MG63 (cell line): Measurements from ENCODE around the gene DDX21. TPM values are rescaled to one million over a fixed set of nuclear protein-coding genes. Genes with fewer than 3 reads are reported as not detected.
A peak's percentile ranks its signal among the peaks of the same experiment; 100 is the strongest.
"Not testable (repeated sequence)": the region's sequence is repeated elsewhere in the genome, so short reads cannot be mapped to it uniquely, and the experiment has no call there.

ENCODE experiments used
- DNase-seq: peaks from one replicate; pipeline ENCODE4 v3.0.0-alpha.2; 2020
- H3K27me3 ChIP-seq: fragments of 250-450 bp; sonication (Bioruptor Pico); 2 replicates; pipeline ENCODE4 v1.5.1; 2020; ENCODE audit warnings: mild to moderate bottlenecking, moderate library complexity
- H3K36me3 ChIP-seq: fragments of 250-450 bp; sonication (Bioruptor Pico); 2 replicates; pipeline ENCODE4 v1.5.1; 2020; ENCODE audit warnings: mild to moderate bottlenecking, moderate library complexity
- H3K4me3 ChIP-seq: fragments of 250-450 bp; sonication (Bioruptor Pico); 2 replicates; pipeline ENCODE4 v1.5.1; 2020; ENCODE audit warnings: mild to moderate bottlenecking, moderate library complexity
- H3K9me3 ChIP-seq: fragments of 250-450 bp; sonication (Bioruptor Pico); 2 replicates; pipeline ENCODE4 v1.5.1; 2020; ENCODE audit warnings: mild to moderate bottlenecking, moderate library complexity
- total RNA-seq: library from RNA; depleted of rRNA; stranded (reverse); fragments of >200 nt; shearing (Covaris generic); gene quantifications from 2 replicates; pipeline ENCODE4 v1.2.3, GENCODE V29; 2014; ENCODE audit warnings: low replicate concordance

DDX21 gene
- total RNA-seq, 1 experiment from 2014 or later, result 68.3 TPM

DNA sequence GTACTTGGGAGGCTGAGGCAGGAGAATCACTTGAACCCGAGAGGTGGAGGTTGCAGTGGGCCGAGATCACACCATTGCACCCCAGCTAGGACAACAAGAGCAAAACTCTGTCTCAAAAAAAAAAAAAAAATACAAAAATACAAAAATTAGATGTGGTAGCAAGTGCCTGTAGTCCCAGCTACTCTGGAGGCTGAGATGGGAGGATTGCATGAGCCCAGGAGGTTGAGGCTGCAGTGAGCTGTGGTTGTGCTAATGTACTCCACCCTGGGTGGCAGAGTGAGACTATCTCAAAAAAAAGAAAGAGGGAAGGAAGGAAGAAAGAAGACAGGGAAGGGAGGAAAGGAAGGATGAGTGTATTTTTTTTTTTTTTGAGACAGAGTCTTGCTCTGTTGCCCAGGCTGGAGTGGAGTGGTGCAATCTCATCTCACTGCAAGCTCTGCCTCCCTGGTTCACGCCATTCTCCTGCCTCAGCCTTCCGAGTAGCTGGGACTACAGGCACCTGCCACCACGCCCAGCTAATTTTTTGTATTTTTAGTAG, 20.0 kb downstream of the DDX21 start:
- not testable (repeated sequence) for H3K4me3 ChIP-seq, H3K27me3 ChIP-seq, H3K9me3 ChIP-seq, DNase-seq
- peaks cover 97% of the 10 kb centered on the region for H3K36me3 ChIP-seq

DNA sequence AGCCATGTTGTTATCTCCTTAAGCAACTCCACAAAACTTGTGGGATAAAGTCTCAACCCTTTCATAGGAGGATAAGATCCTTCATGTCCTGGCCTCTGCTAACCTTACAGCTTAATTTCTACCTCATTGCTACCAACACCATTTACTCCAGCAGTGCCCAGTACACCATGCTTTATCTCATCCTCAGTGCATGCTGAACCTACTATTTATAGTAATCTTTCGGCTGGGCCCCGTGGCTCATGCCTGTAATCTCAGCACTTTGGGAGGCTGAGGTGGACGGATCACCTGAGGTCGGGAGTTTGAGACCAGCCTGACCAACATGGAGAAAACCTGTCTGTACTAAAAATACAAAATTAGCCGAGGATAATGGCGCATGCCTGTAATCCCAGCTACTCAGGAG, 23.8 kb downstream of the DDX21 start:
- peaks cover 97% of the 10 kb centered on the region for H3K36me3 ChIP-seq
- not testable (repeated sequence) for H3K27me3 ChIP-seq, DNase-seq, H3K4me3 ChIP-seq, H3K9me3 ChIP-seq

DNA sequence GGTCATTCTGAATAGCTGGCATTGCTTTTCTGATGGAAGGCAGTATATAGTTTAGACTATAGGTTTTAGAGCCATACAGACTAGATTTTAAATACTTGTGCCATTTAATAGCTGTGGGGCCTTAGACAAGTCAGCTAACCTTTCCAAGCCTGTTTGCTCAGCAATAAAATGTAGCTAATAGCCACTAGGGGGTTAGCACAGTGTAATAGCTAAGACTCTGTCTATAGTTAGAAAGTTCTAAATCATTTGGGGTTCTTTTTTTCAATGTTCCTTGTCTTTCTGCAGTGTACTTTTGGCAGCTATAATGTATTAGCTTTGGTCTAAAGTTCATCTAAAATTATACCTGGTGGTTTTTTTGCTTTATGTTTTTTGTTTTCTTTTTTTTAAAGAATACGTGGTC, 25.1 kb downstream of the DDX21 start:
- Histone ChIP-seq H3K36me3 (peaks cover 96% of the 10 kb centered on the region), H3K27me3 (no peaks in the 10 kb centered on the region), H3K9me3 (no peaks in the 10 kb centered on the region), H3K4me3 (no peak overlapping the region)
- DNase-seq, result no peak

DNA sequence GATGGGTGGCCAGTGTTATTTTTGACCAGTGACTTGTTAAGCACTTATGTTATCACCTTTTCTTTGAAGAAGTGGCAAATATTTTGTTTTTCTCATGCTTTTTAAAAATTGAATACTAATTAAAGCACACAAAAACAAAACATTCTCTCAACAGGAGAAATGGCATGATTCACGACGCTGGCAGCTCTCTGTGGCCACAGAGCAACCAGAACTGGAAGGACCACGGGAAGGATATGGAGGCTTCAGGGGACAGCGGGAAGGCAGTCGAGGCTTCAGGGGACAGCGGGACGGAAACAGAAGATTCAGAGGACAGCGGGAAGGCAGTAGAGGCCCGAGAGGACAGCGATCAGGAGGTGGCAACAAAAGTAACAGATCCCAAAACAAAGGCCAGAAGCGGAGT, 26.4 kb downstream of the DDX21 start:
- peaks cover 85% of the 10 kb centered on the region for H3K36me3 ChIP-seq

DNA sequence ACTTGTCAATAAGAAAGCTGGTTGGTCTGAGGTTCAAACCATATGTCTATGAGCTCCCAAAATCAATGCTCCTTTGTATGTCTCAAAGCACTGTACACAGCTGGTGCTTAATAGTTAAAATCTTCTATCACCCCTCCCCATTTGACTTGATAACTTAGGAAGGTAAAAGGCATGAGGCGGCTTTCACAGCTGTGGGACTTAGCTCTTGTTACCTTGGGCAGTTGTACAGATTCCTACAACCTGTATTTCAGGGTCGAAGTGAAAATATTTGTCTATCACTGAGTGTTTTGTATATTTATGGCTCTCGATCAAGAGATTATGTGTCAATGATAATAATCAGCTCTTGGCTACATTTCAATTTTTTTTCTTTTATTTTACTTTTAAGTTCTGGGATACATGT, 31.6 kb downstream of the DDX21 start:
- DNase-seq, result no peak
- no peaks in the 10 kb centered on the region for H3K27me3 ChIP-seq
- H3K4me3 ChIP-seq, result peak overlapping the region; percentile 87
- H3K9me3 ChIP-seq, result no peaks in the 10 kb centered on the region
- H3K36me3 ChIP-seq, result peaks cover 46% of the 10 kb centered on the region

More for the DNA sequence above, 26.4 kb downstream of the DDX21 start:
- Histone ChIP-seq H3K27me3 (no peaks in the 10 kb centered on the region), H3K9me3 (no peaks in the 10 kb centered on the region), H3K4me3 (no peak overlapping the region)
- no peak for DNase-seq

DNA sequence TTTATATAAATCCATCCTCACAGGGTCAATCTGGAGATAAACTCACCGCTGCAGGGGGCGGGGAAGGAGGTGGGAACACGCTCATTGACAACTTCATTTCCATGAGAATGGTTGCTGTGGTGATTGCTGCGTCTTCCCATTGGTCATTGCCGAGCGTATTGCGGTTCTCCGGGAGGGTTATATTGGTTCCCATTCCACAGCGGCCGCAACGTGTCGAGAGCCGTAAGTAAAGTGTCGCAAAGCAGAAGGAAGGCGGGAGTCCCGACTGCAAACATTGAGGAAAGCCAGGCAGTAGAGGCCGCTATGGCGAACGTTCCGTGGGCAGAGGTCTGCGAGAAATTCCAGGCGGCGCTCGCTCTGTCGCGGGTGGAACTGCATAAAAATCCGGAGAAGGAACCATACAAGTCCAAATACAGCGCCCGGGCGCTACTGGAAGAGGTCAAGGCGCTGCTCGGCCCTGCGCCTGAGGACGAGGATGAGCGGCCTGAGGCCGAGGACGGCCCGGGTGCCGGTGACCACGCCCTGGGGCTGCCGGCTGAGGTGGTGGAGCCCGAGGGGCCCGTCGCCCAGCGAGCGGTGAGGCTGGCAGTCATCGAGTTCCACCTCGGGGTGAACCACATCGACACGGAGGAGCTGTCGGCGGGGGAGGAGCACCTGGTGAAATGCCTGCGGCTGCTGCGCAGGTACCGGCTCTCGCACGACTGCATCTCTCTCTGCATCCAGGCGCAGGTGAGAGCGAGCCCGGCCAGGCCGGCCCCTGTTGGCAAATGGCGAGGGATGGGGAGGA, 32.8 kb downstream of the DDX21 start, which contains the start of gene KIFBP:
TSS of gene KIFBP (plus strand) at position 274 of the 787 bp plus-strand sequence. CDS start at position 304, 30 bp downstream.
- DNase-seq, result peak; percentile 95
- Histone ChIP-seq H3K36me3 (peaks cover 39% of the 10 kb centered on the region), H3K4me3 (peak within 1 kb of the TSS; percentile 87), H3K9me3 (no peaks in the 10 kb centered on the region), H3K27me3 (no peaks in the 10 kb centered on the region)

DNA sequence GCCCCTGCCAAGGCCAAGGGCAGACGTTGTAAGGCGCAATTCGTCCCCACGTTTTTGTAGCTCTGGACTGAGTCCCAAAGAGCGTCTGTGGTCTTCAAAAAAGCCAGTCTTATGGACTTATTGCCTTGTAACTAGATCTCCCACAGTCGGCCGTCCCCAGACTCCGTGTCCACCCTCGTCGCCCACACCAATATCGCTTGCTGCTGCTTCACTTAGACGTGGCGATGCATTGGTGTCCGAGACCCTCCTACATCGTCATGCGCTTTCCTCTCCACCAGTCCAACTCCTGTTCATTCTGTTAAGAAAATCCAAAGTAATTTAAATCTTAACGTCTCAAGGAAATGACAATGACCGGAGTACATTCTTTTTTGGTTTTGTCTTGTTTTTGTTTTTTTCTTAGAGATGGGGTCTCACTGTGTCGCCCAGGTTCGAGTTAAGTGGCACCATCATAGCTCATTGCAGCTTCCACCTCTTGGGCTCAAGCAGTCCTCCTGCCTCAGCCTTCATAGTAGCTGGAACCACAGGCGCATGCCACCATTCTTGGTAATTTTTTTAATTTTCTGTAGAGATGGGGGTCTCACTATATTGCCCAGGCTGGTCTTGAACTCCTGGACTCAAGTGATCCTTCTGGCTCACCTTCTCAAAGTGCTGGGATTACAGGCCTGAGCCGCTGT, 33.5 kb downstream of the DDX21 start:
- peak overlapping the region; percentile 87 for H3K4me3 ChIP-seq
- peaks cover 32% of the 10 kb centered on the region for H3K36me3 ChIP-seq
- no peak for DNase-seq
- H3K9me3 ChIP-seq, result no peaks in the 10 kb centered on the region
- no peaks in the 10 kb centered on the region for H3K27me3 ChIP-seq

DNA sequence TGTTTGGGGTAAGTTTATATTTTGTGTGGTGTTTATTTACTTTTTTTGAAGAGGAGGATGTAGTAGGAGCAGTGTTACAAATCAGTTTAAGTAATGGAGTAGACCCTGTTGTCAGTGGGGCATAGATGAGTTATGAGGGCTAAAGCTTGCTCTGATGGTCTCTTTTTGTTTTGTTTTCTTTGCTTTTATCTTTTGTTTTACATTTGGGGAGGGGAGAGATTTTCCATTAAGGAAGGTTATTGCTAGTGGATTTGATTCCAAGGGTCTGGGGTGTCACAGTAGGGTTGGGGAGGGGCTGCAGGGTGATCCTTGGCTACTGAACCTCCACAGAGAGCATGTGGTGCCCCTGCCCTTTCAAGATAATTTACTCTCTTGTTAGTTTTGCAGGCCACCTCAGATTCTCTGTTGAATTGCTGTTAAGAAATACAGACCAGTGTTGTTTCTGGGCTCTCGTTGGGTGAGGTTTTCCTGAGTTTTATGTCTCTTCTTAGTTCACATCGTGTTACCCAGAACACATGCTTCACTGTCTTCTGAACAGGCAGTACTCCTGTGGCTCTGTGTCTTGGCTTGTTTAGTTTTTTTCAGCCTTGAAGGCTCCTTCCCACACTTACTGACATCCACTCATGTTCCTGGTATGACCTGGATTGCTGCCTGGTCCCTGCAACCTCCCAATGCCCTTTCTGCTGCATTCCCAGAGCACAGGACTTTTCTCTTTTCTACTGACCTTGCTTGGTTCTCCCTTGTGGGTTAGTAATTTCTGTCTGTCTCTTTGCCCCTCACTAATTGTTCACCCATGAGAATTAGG, 36.9 kb downstream of the DDX21 start:
- peak; percentile 74 for DNase-seq
- no peaks in the 10 kb centered on the region for H3K27me3 ChIP-seq
- peaks cover 17% of the 10 kb centered on the region for H3K36me3 ChIP-seq
- H3K4me3 ChIP-seq, result no peak overlapping the region
- no peaks in the 10 kb centered on the region for H3K9me3 ChIP-seq

DNA sequence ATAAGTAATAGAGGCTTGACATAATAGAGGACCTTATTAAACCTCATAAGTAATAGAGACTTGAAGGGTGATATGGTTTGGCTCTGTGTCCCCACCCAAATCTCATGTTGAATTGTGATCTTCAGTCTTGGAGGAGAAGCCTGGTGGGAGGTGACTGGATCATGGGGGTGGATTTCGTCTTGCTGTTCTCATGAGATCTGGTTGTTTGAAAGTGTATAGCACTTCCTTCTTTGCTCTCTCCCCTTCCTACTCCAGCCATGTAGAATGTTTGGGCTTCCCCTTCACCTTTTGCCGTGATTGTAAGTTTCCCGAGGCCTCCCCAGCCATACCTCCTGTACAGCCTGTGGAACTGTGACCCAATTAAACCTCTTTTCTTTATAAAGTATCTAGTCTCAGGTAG, 41.2 kb downstream of the DDX21 start:
- Histone ChIP-seq H3K4me3 (no peak overlapping the region), H3K36me3 (peaks cover 6% of the 10 kb centered on the region), H3K27me3 (no peaks in the 10 kb centered on the region), H3K9me3 (no peaks in the 10 kb centered on the region)
- DNase-seq, result no peak

DNA sequence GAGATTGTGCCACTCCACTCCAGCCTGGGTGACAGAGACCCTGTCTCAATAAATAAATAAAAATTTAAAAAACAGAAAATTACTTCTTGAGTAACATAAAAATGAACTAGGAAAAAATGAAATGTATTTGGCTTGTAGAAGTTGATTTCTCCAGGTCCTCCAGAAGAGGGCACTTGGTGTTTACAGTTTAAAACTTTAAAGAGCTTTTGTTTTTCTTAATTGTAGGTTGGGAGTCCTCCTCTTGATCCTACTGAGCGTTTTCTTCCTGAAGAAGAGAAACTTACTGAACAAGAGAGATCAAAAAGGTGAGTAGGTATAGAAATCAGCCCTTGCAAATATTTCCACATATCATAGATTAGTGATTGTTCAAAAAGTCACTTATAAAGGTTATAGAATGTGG, 48.9 kb downstream of the DDX21 start:
- H3K36me3 ChIP-seq, result peaks cover 24% of the 10 kb centered on the region
- no peaks in the 10 kb centered on the region for H3K27me3 ChIP-seq
- no peak overlapping the region for H3K4me3 ChIP-seq
- no peak for DNase-seq
- H3K9me3 ChIP-seq, result no peaks in the 10 kb centered on the region

DNA sequence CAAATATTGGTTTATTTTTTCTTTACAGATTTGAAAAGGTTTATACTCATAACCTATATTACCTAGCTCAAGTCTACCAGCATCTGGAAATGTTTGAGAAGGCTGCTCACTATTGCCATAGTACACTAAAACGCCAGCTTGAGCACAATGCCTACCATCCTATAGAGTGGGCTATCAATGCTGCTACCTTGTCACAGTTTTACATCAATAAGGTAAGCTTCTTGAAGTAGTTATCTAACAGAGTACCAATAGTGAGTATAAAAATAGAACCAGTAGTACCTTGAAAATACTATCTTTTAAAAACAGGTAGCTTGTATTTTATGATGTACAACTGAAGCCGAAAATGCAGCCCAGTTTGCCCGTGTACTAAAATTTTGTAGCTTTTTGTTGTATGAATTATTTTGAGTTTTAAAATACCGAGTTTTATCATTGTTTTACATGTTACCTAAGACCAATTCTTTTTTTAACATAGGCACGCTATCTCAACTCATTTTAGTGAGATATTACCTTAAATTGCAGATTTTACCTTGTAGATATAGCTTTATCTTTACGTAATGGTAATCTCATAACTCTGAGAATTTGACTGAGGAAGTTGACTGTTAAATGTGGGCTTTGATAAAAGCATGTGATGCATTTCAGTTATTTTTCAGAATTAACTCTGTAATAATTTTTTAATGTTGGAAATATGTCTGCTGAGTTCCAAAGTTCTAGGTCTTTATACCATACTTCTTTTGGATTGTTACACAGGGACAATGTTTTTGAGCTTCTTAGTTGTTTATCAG, 49.9 kb downstream of the DDX21 start:
- H3K27me3 ChIP-seq, result no peaks in the 10 kb centered on the region
- H3K9me3 ChIP-seq, result no peaks in the 10 kb centered on the region
- DNase-seq, result no peak
- H3K36me3 ChIP-seq, result peaks cover 27% of the 10 kb centered on the region
- no peak overlapping the region for H3K4me3 ChIP-seq

DNA sequence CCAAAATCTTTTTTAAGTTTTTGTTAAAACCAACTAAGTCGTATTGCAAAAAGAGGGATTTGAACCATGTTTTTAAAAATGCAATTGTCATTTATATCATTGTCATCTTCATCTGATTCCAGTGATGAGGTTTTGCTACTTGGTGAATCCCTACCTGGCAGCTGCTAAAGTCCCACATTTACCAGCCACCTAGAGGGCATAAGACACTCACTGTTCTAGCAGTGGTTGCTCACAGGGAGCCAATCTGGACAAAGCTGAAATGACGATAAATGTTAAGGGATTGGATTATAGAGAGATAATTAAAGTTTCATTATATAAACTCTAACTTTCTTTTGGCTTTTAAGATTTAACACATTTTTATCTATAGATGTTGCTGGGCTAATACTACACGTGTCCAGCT, 51.3 kb downstream of the DDX21 start:
- no peak overlapping the region for H3K4me3 ChIP-seq
- no peak for DNase-seq
- peaks cover 27% of the 10 kb centered on the region for H3K36me3 ChIP-seq
- H3K9me3 ChIP-seq, result no peaks in the 10 kb centered on the region
- H3K27me3 ChIP-seq, result no peaks in the 10 kb centered on the region

DNA sequence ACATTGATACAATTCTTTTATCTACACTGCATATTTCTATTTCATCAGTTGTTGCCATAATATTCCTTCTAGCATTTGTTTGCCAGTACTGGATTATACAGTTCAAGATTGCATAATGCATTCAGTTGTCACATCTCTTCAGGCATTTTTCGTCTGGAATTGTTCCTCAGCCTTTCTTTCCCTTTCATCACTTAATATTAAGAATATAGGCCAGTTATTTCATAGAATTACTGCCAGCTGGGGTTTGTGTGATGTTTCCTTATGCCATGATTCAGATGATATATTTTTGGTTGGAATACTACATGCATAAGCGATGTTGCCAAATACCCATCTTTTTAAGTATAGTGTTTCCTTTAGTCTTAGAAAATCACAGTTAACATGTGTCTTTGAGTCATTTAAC, 53.4 kb downstream of the DDX21 start:
- Histone ChIP-seq H3K36me3 (peaks cover 29% of the 10 kb centered on the region), H3K9me3 (no peaks in the 10 kb centered on the region), H3K27me3 (no peaks in the 10 kb centered on the region), H3K4me3 (no peak overlapping the region)
- no peak for DNase-seq

DNA sequence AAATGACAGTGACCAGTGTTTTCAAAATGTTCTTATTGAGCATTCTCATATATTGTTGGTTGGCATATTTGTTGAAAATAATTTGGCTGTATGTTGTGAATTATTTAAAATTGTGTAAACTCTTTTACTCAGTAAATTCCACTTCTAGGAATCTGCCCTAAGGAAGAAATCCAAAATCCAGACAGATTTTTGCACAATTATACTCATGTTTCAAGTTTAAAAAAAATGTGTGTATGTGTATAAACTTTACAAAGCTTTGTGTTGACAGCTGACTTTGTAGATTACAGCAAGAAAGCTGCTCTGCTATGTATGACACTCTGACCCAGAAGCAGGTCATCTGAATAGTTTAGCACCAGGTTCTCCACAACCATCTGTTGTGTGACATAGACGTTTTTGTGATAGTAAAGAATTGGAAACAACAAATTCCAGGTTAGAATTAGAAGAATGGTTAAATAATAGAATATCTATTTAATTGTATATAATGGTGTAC, 54.2 kb downstream of the DDX21 start:
- Histone ChIP-seq H3K4me3 (no peak overlapping the region), H3K36me3 (peaks cover 30% of the 10 kb centered on the region), H3K27me3 (no peaks in the 10 kb centered on the region), H3K9me3 (no peaks in the 10 kb centered on the region)
- no peak for DNase-seq

DNA sequence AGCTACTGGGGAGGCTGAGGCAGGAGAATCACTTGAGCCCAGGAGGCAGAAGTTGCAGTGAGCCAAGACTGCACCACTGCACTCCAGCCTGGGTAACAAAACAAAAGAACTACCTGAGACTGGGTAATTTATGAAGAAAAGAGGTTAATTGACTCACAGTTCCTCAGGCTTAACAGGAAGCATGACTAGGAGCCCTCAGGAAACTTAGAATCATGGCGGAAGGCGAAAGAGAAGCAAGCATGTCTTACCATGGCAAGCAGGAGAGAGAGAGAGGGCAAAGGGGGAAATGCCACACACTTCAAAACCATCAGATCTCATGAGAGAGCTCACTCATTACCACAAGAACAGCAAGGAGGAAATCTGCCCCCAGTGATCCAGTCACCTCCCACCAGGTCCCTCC, 56.8 kb downstream of the DDX21 start:
- not testable (repeated sequence) for DNase-seq, H3K4me3 ChIP-seq, H3K9me3 ChIP-seq, H3K27me3 ChIP-seq
- H3K36me3 ChIP-seq, result peaks cover 28% of the 10 kb centered on the region

DNA sequence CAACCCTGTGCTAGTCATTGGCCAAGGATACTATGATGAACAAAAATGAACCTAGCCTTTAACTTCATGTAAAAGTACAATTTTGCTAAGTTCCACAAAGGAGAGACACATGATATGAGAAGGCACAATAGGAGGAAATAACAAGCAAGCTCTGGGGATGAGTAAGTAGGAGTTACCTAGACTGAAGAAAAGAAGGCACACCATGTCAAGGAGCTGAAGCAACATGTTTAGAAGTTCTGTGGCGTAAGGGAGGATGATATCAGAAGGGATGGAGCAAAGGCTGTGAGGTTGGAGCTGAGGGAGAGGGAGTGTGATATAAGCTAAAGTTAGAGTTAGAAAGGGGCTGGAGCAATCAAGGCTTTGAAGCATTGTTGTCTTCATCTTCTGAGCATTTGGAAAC, 58.2 kb downstream of the DDX21 start:
- H3K9me3 ChIP-seq, result no peaks in the 10 kb centered on the region
- H3K36me3 ChIP-seq, result peaks cover 25% of the 10 kb centered on the region
- H3K27me3 ChIP-seq, result no peaks in the 10 kb centered on the region
- no peak for DNase-seq
- no peak overlapping the region for H3K4me3 ChIP-seq
